Transverse colon (tissue), 4 donors: ENCODE measurements around the gene ITGB2.

Source experiments
- EP300 ChIP-seq: sonication (generic); formaldehyde crosslinking; IDR thresholded peaks from one replicate; pipeline ENCODE4 v1.6.1; 2017; ENCODE audit warnings: antibody characterized with exemption, low read depth
- POLR2A ChIP-seq: fragments of 450-650 bp; IDR thresholded peaks from one replicate; pipeline ENCODE4 v1.6.1; 2016; ENCODE audit warnings: antibody characterized with exemption, mild to moderate bottlenecking, moderate library complexity
- POLR2AphosphoS5 ChIP-seq, 3 donors: sonication (generic); formaldehyde crosslinking; IDR thresholded peaks; one replicate each; pipeline ENCODE4 v1.6.1; 2016; ENCODE audit warnings: antibody characterized with exemption in 3 of 3
- TF ChIP-seq, protein P1 (sequence below), 5 experiments: fragments of 200-600 bp in 3 of 5; fragments of 450-650 bp in 2 of 5; sonication (generic) in 3 of 5; IDR thresholded peaks; 1 replicate in 2 of 5; 2 replicates in 3 of 5; pipeline ENCODE4 v1.5.1; 2016 to 2017; ENCODE audit warnings: antibody characterized with exemption in 5 of 5, inconsistent platforms in 3 of 5, mild to moderate bottlenecking in 2 of 5, moderate library complexity in 1 of 5

DNA sequence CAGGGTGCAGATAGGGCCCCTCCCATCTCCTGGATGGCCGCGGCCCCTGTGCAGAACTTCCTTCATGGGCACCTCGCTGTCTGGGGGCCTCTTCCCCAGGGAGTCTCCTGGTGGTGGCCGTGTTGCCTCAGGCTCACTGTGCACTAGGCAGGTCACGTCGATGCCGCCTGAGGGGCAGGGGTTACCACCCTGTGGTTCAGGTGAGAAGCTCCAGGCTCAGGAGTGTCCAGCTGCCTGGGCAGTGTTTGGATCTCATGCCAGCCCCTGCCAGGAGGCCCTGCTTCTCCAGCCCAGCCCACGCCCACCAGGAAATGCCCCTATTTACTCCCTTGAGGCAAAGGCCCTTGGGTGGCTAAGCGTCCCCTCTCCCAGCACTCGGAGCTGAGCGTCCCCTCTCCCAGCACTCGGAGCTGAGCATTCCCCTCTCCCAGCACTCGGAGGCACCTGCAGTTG lies 2.1 kb downstream of the ITGB2 start:
- TF ChIP-seq, protein P1, sequence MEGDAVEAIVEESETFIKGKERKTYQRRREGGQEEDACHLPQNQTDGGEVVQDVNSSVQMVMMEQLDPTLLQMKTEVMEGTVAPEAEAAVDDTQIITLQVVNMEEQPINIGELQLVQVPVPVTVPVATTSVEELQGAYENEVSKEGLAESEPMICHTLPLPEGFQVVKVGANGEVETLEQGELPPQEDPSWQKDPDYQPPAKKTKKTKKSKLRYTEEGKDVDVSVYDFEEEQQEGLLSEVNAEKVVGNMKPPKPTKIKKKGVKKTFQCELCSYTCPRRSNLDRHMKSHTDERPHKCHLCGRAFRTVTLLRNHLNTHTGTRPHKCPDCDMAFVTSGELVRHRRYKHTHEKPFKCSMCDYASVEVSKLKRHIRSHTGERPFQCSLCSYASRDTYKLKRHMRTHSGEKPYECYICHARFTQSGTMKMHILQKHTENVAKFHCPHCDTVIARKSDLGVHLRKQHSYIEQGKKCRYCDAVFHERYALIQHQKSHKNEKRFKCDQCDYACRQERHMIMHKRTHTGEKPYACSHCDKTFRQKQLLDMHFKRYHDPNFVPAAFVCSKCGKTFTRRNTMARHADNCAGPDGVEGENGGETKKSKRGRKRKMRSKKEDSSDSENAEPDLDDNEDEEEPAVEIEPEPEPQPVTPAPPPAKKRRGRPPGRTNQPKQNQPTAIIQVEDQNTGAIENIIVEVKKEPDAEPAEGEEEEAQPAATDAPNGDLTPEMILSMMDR (IDR thresholded peaks at IDR 0.05) = no peak
- no peak for TF ChIP-seq POLR2AphosphoS5 (IDR thresholded peaks at IDR 0.05)
- TF ChIP-seq POLR2A = no peak
- TF ChIP-seq EP300 = no peak
